GM19351 (cell line): ENCODE measurements around the gene TBC1D10A.

Experiments
- ATAC-seq: cut with Tn5 transposase; IDR thresholded peaks from one replicate; pipeline ENCODE4 v1.9.1; 2021; ENCODE audit warnings: mild to moderate bottlenecking, moderate library complexity; ENCODE audit not compliant: unreplicated experiment

TBC1D10A gene

DNA sequence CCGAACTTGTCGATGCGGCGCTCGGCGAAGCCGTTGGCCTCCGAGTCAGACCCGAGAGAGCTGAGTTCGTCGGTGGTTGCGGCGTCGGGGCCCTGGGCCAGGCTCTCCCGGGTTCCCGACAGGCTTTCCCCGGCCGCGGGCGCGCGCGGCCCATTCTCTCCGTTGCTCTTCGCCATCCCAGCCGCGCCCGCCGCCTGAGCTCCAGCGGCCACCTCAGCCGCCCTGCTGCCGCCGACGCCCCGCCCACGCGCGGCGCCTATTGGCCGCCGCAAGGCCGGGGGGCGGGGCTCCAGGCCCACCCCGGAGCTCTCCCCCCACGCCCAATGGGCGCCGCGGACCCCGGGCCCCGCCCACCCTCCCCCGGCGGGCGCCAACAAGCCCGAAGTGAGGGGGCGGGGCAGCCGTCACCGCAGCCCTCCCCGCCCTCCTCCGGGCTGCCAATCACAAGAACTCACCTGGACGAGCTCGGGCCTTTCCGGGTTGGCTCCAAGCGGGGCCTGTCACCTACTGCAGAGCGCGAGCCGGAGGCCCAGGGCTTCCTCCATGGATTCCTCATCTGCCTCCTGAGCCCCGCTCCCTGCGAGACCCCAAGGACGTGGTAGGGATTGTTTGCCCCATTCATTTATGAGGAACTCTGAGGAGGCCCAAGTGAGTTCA is at the start of gene TBC1D10A:
Gene TBC1D10A (minus strand): TSS at position 236 of the 657 bp plus-strand sequence. CDS start 60 bp downstream, at position 176.
- peak; percentile 89 for ATAC-seq

DNA sequence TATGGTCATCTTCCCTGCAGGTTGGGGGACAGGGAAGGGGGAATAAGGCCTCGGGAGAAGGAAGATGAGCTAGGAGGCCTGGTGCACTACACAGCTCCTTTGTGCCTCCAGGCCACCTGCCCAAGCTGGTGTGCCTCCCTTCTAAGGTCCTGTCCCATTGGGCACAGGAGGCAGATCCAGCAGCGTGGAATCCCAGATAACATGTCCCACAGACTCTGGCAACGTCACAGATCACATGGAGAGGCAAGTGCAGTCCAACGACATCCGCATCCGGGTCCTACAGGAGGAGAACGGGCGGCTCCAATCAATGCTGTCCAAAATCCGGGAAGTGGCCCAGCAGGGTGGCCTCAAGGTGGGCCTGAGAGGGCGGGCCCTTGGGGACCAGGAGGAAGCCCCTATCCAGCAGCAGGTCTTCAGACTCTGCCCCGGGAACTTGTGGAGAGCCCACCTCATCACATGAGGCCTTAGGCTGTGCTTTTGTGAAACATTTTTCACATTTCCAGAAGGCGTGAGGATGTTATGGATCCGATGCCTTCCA is 48.6 kb upstream of the TBC1D10A start:
- ATAC-seq, result no peak

- ATAC-seq, result no peak
These were observed 46.9 kb upstream of the TBC1D10A start for GRCh38 chr22:30373331-30374325.

GRCh38 chr22:30372915-30373314 is 46.2 kb upstream of the TBC1D10A start:
- ATAC-seq, result no peak

- ATAC-seq, result no peak
These were observed 45.2 kb upstream of the TBC1D10A start for GRCh38 chr22:30371981-30372380.

DNA sequence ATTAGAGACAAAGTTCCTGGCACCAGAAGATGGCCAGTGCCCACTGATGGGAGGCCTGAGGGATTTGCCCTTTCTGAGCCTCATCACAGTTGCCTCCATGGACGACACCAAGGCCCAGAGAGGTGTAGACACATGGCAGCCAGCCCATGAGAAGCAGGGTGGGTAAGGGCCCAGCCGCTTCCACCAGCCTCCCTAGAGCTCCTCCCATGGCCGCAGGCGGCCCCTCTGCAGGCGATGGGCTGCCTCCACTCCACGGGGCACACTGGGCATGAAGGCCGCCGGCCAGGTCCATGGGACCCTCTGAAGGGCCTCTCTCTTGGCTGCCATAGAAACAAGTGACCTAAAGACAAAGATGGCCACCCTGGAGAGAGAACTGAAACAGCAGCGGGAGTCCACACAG is 44.6 kb upstream of the TBC1D10A start:
- ATAC-seq, result no peak

- ATAC-seq, result no peak
These were observed 44.0 kb upstream of the TBC1D10A start for GRCh38 chr22:30370641-30371230.

DNA sequence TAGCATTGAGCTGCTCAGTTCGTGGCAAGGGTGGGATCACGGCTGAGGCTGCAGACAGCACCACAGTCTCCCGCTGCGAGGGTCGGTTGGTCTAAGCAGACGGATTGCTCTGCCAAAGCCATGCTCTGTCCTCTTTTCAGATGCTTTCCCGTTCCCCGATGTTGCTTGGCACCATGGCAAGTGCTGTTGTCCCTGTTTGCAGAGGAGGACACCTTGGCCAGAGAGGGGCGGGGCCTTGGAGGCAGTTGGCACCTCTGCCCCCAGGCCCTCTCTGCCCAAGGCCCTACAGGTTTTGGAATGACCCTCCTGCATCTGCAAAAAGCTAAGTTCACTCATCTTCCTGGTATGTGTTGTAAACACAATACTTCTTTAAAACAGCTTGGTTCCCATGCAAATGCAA is 41.7 kb upstream of the TBC1D10A start:
- ATAC-seq, result no peak

DNA sequence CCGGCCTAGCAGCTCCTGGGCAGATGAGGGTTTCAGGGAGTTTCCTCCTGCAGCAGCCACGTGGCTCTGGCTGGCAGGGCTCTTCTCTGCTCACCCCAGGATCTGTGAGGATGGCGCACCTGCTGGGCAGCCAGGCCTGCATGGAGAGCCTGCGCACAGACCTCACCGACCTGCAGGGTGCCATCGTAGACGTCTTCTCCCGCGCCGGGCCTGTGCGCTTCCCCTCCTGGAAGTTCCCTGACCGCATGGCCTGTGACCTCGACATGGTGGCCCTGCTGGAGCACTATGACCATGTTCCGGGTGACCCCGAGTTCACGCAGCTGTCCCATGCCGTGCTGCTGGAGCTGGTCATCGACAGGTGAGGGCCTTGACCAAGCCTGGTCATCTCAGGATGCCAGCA is 39.1 kb upstream of the TBC1D10A start:
- no peak for ATAC-seq

DNA sequence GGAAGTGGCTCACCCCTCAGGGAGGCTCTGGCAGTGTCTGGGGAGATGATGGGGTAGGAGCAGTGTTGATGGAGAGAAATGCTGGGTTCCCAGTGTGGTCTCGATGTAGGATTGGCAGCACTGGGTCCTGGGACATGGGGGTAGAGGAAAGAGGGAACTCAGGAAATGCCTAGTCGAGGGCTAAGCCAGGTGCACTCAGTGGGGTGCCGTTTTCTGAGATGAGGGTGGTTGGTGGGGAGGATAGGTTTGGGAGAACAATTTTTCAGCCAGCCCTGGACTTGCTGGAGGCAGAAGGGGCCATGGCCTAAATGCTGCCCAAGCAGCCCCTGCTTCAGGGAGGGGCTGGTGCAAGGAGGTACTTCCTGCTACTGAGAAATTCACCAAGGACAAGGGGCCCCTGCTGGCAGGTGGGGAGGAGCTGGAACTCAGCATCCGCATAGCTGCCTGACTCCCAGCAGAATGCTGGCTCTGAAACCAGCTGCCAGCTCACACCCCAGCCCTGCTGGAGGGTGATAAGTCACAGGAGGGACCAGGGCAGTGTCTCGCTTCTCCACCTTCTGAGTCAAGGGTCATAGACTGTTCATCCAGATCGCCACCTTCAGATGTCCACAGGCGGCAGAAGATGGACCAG is 36.0 kb upstream of the TBC1D10A start:
- no peak for ATAC-seq

DNA sequence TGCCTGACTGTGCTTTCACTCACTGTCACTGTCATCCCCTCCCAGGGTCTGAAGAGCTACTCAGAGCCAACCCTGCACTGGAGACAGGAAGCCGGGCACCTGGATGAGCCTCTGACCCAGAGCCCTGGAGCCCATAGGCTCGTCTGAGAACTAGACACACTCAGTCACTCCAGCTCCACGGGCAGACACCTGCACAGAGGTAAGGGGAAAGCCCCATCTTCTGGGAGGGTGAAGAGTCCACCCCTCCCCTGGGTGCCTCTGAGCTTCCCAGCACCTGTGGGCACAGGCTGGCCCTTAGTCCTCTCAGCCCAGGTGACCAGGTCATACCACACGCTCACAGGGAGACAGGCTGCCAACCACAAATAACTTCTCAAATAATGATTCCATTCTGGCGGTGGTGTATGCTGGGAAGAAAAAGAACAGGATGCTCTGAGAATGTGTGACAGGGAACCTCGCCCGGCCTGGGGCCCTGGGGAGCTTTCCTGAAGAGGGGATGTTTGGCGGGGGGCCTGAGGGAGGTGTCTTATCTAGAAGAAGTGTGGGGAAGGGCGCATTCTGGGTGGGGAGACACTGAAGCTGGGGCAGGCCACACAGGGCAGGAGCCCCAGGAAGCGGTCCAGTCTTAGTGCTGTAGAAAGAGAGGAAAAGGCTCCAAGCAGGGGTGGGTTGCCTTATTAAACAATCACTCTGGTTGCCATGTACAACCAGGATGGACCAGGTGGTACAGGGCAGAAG is 35.3 kb upstream of the TBC1D10A start:
- ATAC-seq, result no peak

DNA sequence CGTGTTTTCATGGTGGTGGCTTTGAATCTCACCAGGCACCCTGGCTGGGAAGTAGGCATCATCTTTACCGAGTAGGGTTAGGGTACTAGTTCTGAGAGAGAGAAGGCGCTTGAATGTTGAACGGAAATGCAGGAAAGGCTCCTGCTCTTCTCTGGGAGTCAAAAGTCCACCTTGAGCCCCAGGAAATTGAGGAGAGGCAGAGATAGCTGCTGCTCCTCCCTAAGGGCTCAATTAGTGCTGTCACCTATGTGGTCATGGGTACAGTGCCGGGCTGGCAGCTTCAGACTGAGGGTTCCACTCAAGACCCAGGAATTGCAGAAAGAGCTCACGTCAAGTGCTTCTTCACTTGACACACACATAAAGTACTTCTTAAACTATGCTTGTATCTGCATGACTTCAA is 31.8 kb upstream of the TBC1D10A start:
- no peak for ATAC-seq

- ATAC-seq, result no peak
These were observed 31.0 kb upstream of the TBC1D10A start for GRCh38 chr22:30357650-30358215.

GRCh38 chr22:30357236-30357570 is 30.5 kb upstream of the TBC1D10A start:
- no peak for ATAC-seq

DNA sequence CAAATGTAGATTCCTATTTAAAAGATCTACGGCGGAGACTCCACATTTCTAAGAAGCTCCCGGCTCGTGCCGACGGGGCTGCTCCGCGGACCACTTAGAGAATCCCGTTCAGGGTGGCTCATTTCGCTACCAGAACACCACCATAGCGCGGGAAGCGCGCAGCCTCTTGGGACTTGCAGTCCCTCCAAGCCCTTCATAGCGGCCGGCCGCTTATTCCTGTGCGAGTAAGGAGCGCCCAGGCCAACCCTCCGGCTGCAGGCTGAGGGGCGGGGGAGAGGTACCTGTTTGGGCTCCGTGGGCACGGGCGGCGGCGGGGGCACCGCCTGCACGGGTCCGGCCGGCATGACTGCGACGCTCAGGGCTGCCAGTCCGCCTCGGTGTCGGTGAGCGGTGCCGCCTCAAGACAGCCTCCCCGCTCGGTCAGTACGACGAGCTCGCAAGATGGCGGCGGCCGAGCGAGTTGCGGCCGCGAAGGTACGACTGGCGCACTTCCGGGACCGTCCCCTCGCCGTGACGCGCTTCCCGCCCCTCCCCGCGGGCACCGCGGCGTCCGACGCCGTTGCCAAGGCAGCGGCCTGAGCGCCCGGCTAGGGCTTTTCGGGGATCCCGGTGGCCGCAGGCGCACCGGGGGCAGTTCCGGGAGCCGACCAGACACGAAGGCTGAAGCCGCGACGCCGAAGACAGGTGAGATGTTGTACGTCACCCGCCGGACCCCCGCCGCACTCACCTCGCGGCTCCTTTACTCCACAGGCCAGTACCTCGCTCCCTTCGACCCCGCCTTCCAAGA is 29.9 kb upstream of the TBC1D10A start, which contains the start of the genes CCDC157 and SF3A1:
Gene CCDC157 (plus strand): TSS at position 559 of the 787 bp plus-strand sequence. CDS start 8,994 bp downstream, outside the sequence.
Gene SF3A1 (minus strand): TSS at position 446 of the 787 bp plus-strand sequence. CDS start 102 bp downstream, at position 344.
- peak; percentile 88 for ATAC-seq

GRCh38 chr22:30354644-30355043 is 27.9 kb upstream of the TBC1D10A start:
- ATAC-seq, result no peak

DNA sequence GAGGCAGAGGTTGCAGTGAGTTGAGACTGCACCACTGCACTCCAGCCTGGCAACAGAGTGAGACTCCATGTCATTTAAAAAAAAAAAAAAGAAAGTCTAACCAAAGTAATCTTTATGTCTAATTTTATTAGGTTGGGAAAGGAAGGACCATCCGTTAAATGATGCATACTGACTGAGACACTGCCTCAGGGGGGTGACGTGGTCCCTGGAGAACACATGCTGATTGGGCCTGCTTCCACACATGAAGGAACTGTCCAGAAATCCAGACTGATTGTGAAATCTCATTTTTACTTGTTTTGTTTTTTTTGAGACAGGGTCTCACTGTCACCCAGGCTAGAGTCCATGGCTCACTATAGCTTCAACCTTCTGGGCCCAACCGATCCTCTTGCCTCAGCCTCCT is 24.5 kb upstream of the TBC1D10A start:
- no peak for ATAC-seq

- no peak for ATAC-seq
These were observed 22.1 kb upstream of the TBC1D10A start for GRCh38 chr22:30348809-30349208.

- ATAC-seq, result no peak
These were observed 21.7 kb upstream of the TBC1D10A start for GRCh38 chr22:30348404-30348803.
